Measurements from ENCODE around the gene IQCC.

IQCC gene

GRCh38 chr1:32179443-32180185 is 25.9 kb upstream of the IQCC start, which contains the start of gene TXLNA (continued):
- TF ChIP-seq TSHZ1 (tag by site-specific recombination; IDR thresholded peaks at IDR 0.05; ENCODE audit: borderline replicate concordance) = peak; percentile 54; the same call in 1 of the 2 replicates
- no peak for TF ChIP-seq ZNF768 (tag by site-specific recombination; IDR thresholded peaks at IDR 0.05)
- peak; percentile 77 for TF ChIP-seq IKZF3 (tag by site-specific recombination; IDR thresholded peaks at IDR 0.05)
- no peak for TF ChIP-seq SCRT2 (tag by site-specific recombination; IDR thresholded peaks at IDR 0.05)
- peak; percentile 64; the same call in 1 of the 2 replicates for TF ChIP-seq ZNF660 (tag by site-specific recombination; IDR thresholded peaks at IDR 0.05)
- TF ChIP-seq ZIC2 (tag by site-specific recombination; IDR thresholded peaks at IDR 0.05) = peak; percentile 23; the same call in 1 of the 2 replicates
- peak; percentile 90 for TF ChIP-seq ZNF76 (tag by site-specific recombination; IDR thresholded peaks at IDR 0.05; ENCODE audit: borderline replicate concordance, low read depth)
- no peak for TF ChIP-seq YY2 (tag by site-specific recombination; IDR thresholded peaks at IDR 0.05)
- TF ChIP-seq ZFHX2 (tag by site-specific recombination; conservative IDR thresholded peaks at IDR 0.05) = peak; percentile 99
- TF ChIP-seq SP2 (tag by site-specific recombination; IDR thresholded peaks at IDR 0.05) = peak; percentile 95
- peak; percentile 59; the same call in 1 of the 2 replicates for TF ChIP-seq ZSCAN30 (tag by site-specific recombination; IDR thresholded peaks at IDR 0.05)
- TF ChIP-seq FEZF1 (tag by site-specific recombination; IDR thresholded peaks at IDR 0.05) = peak; percentile 66
- TF ChIP-seq BCL11A (tag by site-specific recombination; IDR thresholded peaks at IDR 0.05; ENCODE audit: low read depth) = peak; percentile 82; the same call in 1 of the 2 replicates
- TF ChIP-seq ZNF449 (tag by site-specific recombination; IDR thresholded peaks at IDR 0.05) = peak; percentile 34; the same call in 1 of the 2 replicates
- TF ChIP-seq ZNF510 (tag by site-specific recombination; IDR thresholded peaks at IDR 0.05; ENCODE audit: insufficient replicate concordance) = no peak
- no peak for TF ChIP-seq ZFP69B (tag by site-specific recombination; IDR thresholded peaks at IDR 0.05)
- peak; percentile 91 for TF ChIP-seq ZNF585B (tag by site-specific recombination; IDR thresholded peaks at IDR 0.05)
- TF ChIP-seq SETDB1 (IDR thresholded peaks at IDR 0.05; ENCODE audit: insufficient read length, low read length) = peak; percentile 12
- TF ChIP-seq KLF8 (tag by site-specific recombination; IDR thresholded peaks at IDR 0.05) = peak; percentile 86; the same call in 1 of the 2 replicates
- TF ChIP-seq ZXDB (tag by site-specific recombination; IDR thresholded peaks at IDR 0.05) = peak; percentile 98
- TF ChIP-seq ZNF629 (tag by site-specific recombination; IDR thresholded peaks at IDR 0.05) = peak; percentile 57
- TF ChIP-seq ZNF202 (tag by site-specific recombination; IDR thresholded peaks at IDR 0.05; ENCODE audit: borderline replicate concordance) = no peak
- TF ChIP-seq KLF17 (tag by site-specific recombination; IDR thresholded peaks at IDR 0.05) = peak; percentile 75; the same call in 1 of the 2 replicates
- no peak for TF ChIP-seq GLI2 (tag by site-specific recombination; IDR thresholded peaks at IDR 0.05; ENCODE audit: borderline replicate concordance, low read depth)
- TF ChIP-seq ZNF518A (tag by site-specific recombination; conservative IDR thresholded peaks at IDR 0.05; ENCODE audit: low read depth) = peak; percentile 56
- peak; percentile 59 for TF ChIP-seq GLIS1 (tag by site-specific recombination; IDR thresholded peaks at IDR 0.05)
- TF ChIP-seq ZNF341 (tag by site-specific recombination; IDR thresholded peaks at IDR 0.05; ENCODE audit: low read depth) = peak; percentile 46; the same call in 1 of the 2 replicates
- 0 out of 2 replicates have a peak, but pooled peaks have one; percentile 37 for TF ChIP-seq ZNF596 (tag by site-specific recombination; IDR thresholded peaks at IDR 0.05)
- peak; percentile 47; the same call in 1 of the 2 replicates for TF ChIP-seq ZNF366 (tag by site-specific recombination; conservative IDR thresholded peaks at IDR 0.05)
